Panc1 (cell line): ENCODE data around the gene MACROH2A1.

ENCODE experiments used
- CTCF ChIP-seq: fragments of 450-650 bp; IDR thresholded peaks from 2 replicates; pipeline ENCODE4 v1.5.1; 2017; ENCODE audit warnings: mild to moderate bottlenecking
- POLR2AphosphoS5 ChIP-seq: IDR thresholded peaks from 2 replicates; pipeline ENCODE4 v1.6.1; 2012; ENCODE audit warnings: mild to moderate bottlenecking, low read depth, low read length, moderate library complexity
- TCF7L2 ChIP-seq: IDR thresholded peaks from 2 replicates; pipeline ENCODE4 v1.6.1; 2011; ENCODE audit warnings: mild to moderate bottlenecking, low read depth, low read length, inconsistent platforms

- TF ChIP-seq POLR2AphosphoS5 (no peak), CTCF (no peak), TCF7L2 (no peak)
Observed at GRCh38 chr5:135319928-135320606, 79.0 kb downstream of the MACROH2A1 start.
